H9 (cell line): ENCODE measurements around the gene SPATA16. TPM values are rescaled to one million over a fixed set of nuclear protein-coding genes. Genes with fewer than 3 reads are reported as not detected.

ENCODE experiments used
- DNase-seq: peaks from one replicate; pipeline ENCODE4 v3.0.0-alpha.2; 2017
- H2AFZ ChIP-seq: one replicate; pipeline ENCODE4 v1.6.1; 2013; ENCODE audit warnings: mild to moderate bottlenecking, low read length, control low read depth, moderate library complexity
- H2AK5ac ChIP-seq: 2 replicates; pipeline ENCODE4 v1.6.1; 2013; ENCODE audit warnings: low read length, control low read depth, mixed read lengths; ENCODE audit not compliant: insufficient read length
- H2BK120ac ChIP-seq: one replicate; pipeline ENCODE4 v1.6.1; 2013; ENCODE audit warnings: low read depth, mild to moderate bottlenecking, low read length, control low read depth, inconsistent platforms; ENCODE audit not compliant: poor library complexity, severe bottlenecking
- H2BK12ac ChIP-seq: 2 replicates; pipeline ENCODE4 v1.6.1; 2013; ENCODE audit warnings: low read length, control low read depth, mixed read lengths, low read depth; ENCODE audit not compliant: insufficient read length
- H2BK15ac ChIP-seq: 2 replicates; pipeline ENCODE4 v1.6.1; 2013; ENCODE audit warnings: low read depth, low read length, control low read depth
- H2BK20ac ChIP-seq: one replicate; pipeline ENCODE4 v1.6.1; 2013; ENCODE audit warnings: low read depth, mild to moderate bottlenecking, low read length, control low read depth, inconsistent platforms; ENCODE audit not compliant: poor library complexity, severe bottlenecking
- H2BK5ac ChIP-seq: 2 replicates; pipeline ENCODE4 v1.6.1; 2013; ENCODE audit warnings: low read length, control low read depth, mixed read lengths; ENCODE audit not compliant: insufficient read length
- H3K14ac ChIP-seq: 2 replicates; pipeline ENCODE4 v1.6.1; 2013; ENCODE audit warnings: low read length, control low read depth; ENCODE audit not compliant: insufficient read depth
- H3K18ac ChIP-seq: 2 replicates; pipeline ENCODE4 v1.6.1; 2013; ENCODE audit warnings: low read depth, mild to moderate bottlenecking, mixed read lengths, low read length, control low read depth; ENCODE audit not compliant: insufficient read length
- H3K23ac ChIP-seq: 2 replicates; pipeline ENCODE4 v1.6.1; 2013; ENCODE audit warnings: low read length, control low read depth, mixed read lengths, low read depth; ENCODE audit not compliant: insufficient read length
- H3K23me2 ChIP-seq: 2 replicates; pipeline ENCODE4 v1.6.1; 2013; ENCODE audit warnings: low read depth, mild to moderate bottlenecking, mixed read lengths, low read length, control low read depth; ENCODE audit not compliant: insufficient read length, poor library complexity, severe bottlenecking
- H3K27ac ChIP-seq: 2 replicates; pipeline ENCODE4 v1.5.1; 2013; ENCODE audit warnings: low read length, control low read depth, mixed read lengths, low read depth; ENCODE audit not compliant: insufficient read length
- H3K27me3 ChIP-seq: 2 replicates; pipeline ENCODE4 v1.6.1; 2013; ENCODE audit warnings: low read length, control low read depth, inconsistent platforms; ENCODE audit not compliant: insufficient read depth
- H3K4ac ChIP-seq: 2 replicates; pipeline ENCODE4 v1.6.1; 2013; ENCODE audit warnings: low read depth, mild to moderate bottlenecking, control low read depth, inconsistent platforms, low read length, moderate library complexity
- H3K4me1 ChIP-seq: 2 replicates; pipeline ENCODE4 v1.6.1; 2013; ENCODE audit warnings: low read length, control low read depth, inconsistent platforms; ENCODE audit not compliant: insufficient read depth
- H3K4me2 ChIP-seq: 2 replicates; pipeline ENCODE4 v1.6.1; 2013; ENCODE audit warnings: low read length, control low read depth, mixed read lengths; ENCODE audit not compliant: insufficient read length, insufficient read depth
- H3K56ac ChIP-seq: 2 replicates; pipeline ENCODE4 v1.6.1; 2013; ENCODE audit warnings: low read depth, mild to moderate bottlenecking, mixed read lengths, low read length, control low read depth; ENCODE audit not compliant: insufficient read length
- H3K79me1 ChIP-seq: 2 replicates; pipeline ENCODE4 v1.6.1; 2013; ENCODE audit warnings: low read depth, mild to moderate bottlenecking, moderate library complexity, low read length, control low read depth, inconsistent platforms; ENCODE audit not compliant: insufficient read depth, poor library complexity, severe bottlenecking
- H3K79me2 ChIP-seq: 2 replicates; pipeline ENCODE4 v1.6.1; 2013; ENCODE audit warnings: low read length, control low read depth, inconsistent platforms; ENCODE audit not compliant: insufficient read depth
- H3K9ac ChIP-seq: 2 replicates; pipeline ENCODE4 v1.6.1; 2013; ENCODE audit warnings: low read length, control low read depth, mixed read lengths; ENCODE audit not compliant: insufficient read length; ENCODE audit errors: extremely low read depth
- H3K9me3 ChIP-seq: one replicate; pipeline ENCODE4 v1.6.1; 2013; ENCODE audit warnings: low read depth, low read length, inconsistent platforms; ENCODE audit not compliant: control insufficient read depth
- H3T11ph ChIP-seq: one replicate; pipeline ENCODE4 v1.6.1; 2013; ENCODE audit warnings: mild to moderate bottlenecking, low read length, control low read depth, inconsistent platforms
- H4K20me1 ChIP-seq: one replicate; pipeline ENCODE4 v1.6.1; 2013; ENCODE audit not compliant: control insufficient read depth, insufficient read length, insufficient read depth
- H4K5ac ChIP-seq: 2 replicates; pipeline ENCODE4 v1.6.1; 2013; ENCODE audit warnings: low read depth, mild to moderate bottlenecking, mixed read lengths, low read length, control low read depth; ENCODE audit not compliant: insufficient read length
- H4K8ac ChIP-seq: replicated peaks from 2 replicates; pipeline ENCODE4 v1.6.1; 2013; ENCODE audit warnings: low read length, control low read depth, mixed read lengths, low read depth; ENCODE audit not compliant: insufficient read length
- H4K91ac ChIP-seq: 2 replicates; pipeline ENCODE4 v1.6.1; 2013; ENCODE audit warnings: low read depth, mild to moderate bottlenecking, moderate library complexity, mixed read lengths, low read length, control low read depth; ENCODE audit not compliant: insufficient read length
- H3K27ac Mint-ChIP-seq, 3 experiments: 2 replicates in 2 of 3; 3 replicates in 1 of 3; pipeline ENCODE4 v1.8.0; 2020 to 2021; ENCODE audit warnings: mixed read lengths in 3 of 3, mild to moderate bottlenecking in 1 of 3, moderate library complexity in 1 of 3
- H3K27me3 Mint-ChIP-seq: 2 replicates; pipeline ENCODE4 v1.8.0; 2021; ENCODE audit warnings: low read depth, mild to moderate bottlenecking, moderate library complexity, mixed read lengths
- H3K36me3 Mint-ChIP-seq, 3 experiments: 2 replicates in 2 of 3; 3 replicates in 1 of 3; pipeline ENCODE4 v1.8.0; 2020 to 2021; ENCODE audit warnings: low read depth in 3 of 3, mixed read lengths in 3 of 3; ENCODE audit not compliant: insufficient read depth in 1 of 3
- H3K4me1 Mint-ChIP-seq, 2 experiments: 2 replicates each; pipeline ENCODE4 v1.8.0; 2020; ENCODE audit warnings: mixed read lengths in 2 of 2
- H3K4me3 Mint-ChIP-seq, 2 experiments: 2 replicates in 1 of 2; 3 replicates in 1 of 2; pipeline ENCODE4 v1.8.0; 2020 to 2021; ENCODE audit warnings: mild to moderate bottlenecking in 2 of 2, mixed read lengths in 2 of 2, moderate library complexity in 1 of 2
- H3K9me3 Mint-ChIP-seq, 2 experiments: 2 replicates in 1 of 2; 3 replicates in 1 of 2; pipeline ENCODE4 v1.8.0; 2020; ENCODE audit warnings: mild to moderate bottlenecking in 2 of 2, mixed read lengths in 2 of 2, moderate library complexity in 1 of 2
- WGBS: extraction: QIAGEN DNeasy Blood & Tissue Kit; methylation state at CpG from one replicate; pipeline ENCODE4 v1.1.7; 2013; ENCODE audit warnings: missing lambda C conversion rate, low lambda C conversion rate, mixed read lengths; ENCODE audit not compliant: insufficient read length; ENCODE audit errors: extremely low coverage; 5-methylcytosine and 5-hydroxymethylcytosine counted together
- total RNA-seq: library from RNA; stranded (reverse); gene quantifications from 2 replicates; pipeline ENCODE4 v1.2.1, GENCODE V29; 2021
- TF ChIP-seq, protein P1 (sequence below): fragments of 200-600 bp; sonication (generic); conservative IDR thresholded peaks from 3 replicates; pipeline ENCODE4 v1.8.0; 2021; ENCODE audit warnings: antibody characterized with exemption, mild to moderate bottlenecking

Gene SPATA16
- total RNA-seq, 1 experiment from 2014 or later = not detected

DNA sequence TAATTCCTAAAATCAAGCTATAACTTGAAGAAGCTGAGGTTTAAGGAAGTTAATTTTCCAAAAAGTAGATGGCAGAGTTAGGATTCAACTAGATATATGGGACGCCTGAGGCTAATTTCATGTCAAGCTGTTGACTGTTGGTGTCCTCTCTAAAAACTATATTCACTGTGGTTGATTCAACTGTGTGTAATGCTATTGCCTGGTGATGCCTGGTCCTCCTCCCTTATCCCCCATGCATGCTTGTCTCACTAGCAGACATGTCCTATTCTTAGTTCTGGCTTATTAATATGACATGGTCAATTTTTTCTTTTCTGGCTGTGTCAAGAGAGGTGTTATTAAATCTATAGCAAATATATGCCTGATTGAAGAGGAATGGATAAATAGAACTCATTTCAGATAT is 156.1 kb downstream of the SPATA16 start:
- no peaks in the 10 kb centered on the region for H3K79me2 ChIP-seq
- TF ChIP-seq, protein P1, sequence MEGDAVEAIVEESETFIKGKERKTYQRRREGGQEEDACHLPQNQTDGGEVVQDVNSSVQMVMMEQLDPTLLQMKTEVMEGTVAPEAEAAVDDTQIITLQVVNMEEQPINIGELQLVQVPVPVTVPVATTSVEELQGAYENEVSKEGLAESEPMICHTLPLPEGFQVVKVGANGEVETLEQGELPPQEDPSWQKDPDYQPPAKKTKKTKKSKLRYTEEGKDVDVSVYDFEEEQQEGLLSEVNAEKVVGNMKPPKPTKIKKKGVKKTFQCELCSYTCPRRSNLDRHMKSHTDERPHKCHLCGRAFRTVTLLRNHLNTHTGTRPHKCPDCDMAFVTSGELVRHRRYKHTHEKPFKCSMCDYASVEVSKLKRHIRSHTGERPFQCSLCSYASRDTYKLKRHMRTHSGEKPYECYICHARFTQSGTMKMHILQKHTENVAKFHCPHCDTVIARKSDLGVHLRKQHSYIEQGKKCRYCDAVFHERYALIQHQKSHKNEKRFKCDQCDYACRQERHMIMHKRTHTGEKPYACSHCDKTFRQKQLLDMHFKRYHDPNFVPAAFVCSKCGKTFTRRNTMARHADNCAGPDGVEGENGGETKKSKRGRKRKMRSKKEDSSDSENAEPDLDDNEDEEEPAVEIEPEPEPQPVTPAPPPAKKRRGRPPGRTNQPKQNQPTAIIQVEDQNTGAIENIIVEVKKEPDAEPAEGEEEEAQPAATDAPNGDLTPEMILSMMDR = no peak
- no peak overlapping the region for H3T11ph ChIP-seq
- no peak overlapping the region for H2BK5ac ChIP-seq
- H3K4me1 ChIP-seq = no peaks in the 10 kb centered on the region
- Mint-ChIP-seq H3K36me3 (no peaks in the 10 kb centered on the region), H3K4me3 (no peak overlapping the region), H3K27me3 (no peaks in the 10 kb centered on the region), H3K4me1 (peaks cover 5 to 7% of the 10 kb centered on the region in 2 experiments; a peak in 3 of 4 replicates), H3K9me3 (no peaks in the 10 kb centered on the region), H3K27ac (no peak overlapping the region)
- H4K8ac ChIP-seq = no peak overlapping the region
- no peak overlapping the region for H2BK120ac ChIP-seq
- H2BK15ac ChIP-seq = no peak overlapping the region
- H3K27me3 ChIP-seq = no peaks in the 10 kb centered on the region
- H4K20me1 ChIP-seq = no peaks in the 10 kb centered on the region
- no peak overlapping the region for H2BK20ac ChIP-seq
- H4K5ac ChIP-seq = no peak overlapping the region
- H3K14ac ChIP-seq = no peak overlapping the region
- H3K27ac ChIP-seq = no peak overlapping the region
- no peak overlapping the region for H3K4me2 ChIP-seq
- no peaks in the 10 kb centered on the region for H3K23me2 ChIP-seq
- no peak overlapping the region for H2AFZ ChIP-seq
- no peak overlapping the region for H3K18ac ChIP-seq
- no CpG with 5 or more reads among the region's 1 CpG for WGBS
- no peak for DNase-seq
- no peak overlapping the region for H3K4ac ChIP-seq
- H3K56ac ChIP-seq = no peak overlapping the region
- H2AK5ac ChIP-seq = no peak overlapping the region
- H3K9ac ChIP-seq = no peak overlapping the region
- H4K91ac ChIP-seq = no peak overlapping the region
- no peaks in the 10 kb centered on the region for H3K79me1 ChIP-seq
- H3K23ac ChIP-seq = no peak overlapping the region
- no peak overlapping the region for H2BK12ac ChIP-seq
- no peaks in the 10 kb centered on the region for H3K9me3 ChIP-seq
